Fibroblast of upper back skin (primary cell): ENCODE data around the gene LNX1.

ENCODE experiments used
- DNase-seq: peaks from one replicate; pipeline ENCODE4 v3.0.0-alpha.2; 2013

The LNX1 gene

GRCh38 chr4:53591372-53591892 lies at the start of gene LNX1:
LNX1 (minus strand) TSS chr4:53591486; CDS start chr4:53574002, 17,484 bp downstream.
- DNase-seq = no peak

- no peak for DNase-seq
Observed at GRCh38 chr4:53640576-53641453, 49.5 kb upstream of the LNX1 start.

DNA sequence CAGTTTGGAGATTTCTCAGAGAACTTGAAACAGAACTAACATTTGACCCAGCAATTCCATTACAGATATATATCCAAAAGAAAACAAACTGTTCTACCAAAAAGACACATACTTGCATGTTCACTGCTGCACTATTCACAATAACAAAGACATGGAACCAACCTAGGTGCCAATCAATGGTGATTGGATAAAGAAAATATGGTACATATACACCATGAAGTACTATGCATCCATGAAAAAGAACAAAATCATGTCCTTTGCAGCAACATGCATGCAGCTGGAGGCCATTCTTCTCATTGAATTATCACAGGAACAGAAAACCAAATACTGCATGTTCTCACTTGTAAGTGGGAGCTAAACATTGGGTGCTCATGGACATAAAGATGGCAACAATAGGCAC lies 47.6 kb upstream of the LNX1 start:
- DNase-seq = no peak

DNA sequence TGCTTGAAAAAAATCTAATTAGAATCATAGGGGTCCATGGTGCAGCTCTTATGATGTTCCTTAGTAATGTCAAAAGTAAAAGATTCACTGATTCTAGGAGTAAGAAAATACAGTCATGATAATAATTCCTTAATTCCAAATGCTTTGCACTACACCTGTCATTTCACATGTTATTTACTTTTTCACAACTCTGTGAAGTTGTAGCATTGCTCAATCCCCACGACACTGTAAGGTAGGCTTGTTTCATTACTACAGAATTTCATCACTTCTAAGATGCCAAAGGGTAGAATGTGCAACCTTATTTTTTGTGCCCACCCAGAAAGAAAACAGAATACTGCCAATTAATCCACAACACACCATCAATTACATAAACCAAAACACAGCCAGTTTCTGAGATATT lies 46.1 kb upstream of the LNX1 start:
- DNase-seq = no peak

DNA sequence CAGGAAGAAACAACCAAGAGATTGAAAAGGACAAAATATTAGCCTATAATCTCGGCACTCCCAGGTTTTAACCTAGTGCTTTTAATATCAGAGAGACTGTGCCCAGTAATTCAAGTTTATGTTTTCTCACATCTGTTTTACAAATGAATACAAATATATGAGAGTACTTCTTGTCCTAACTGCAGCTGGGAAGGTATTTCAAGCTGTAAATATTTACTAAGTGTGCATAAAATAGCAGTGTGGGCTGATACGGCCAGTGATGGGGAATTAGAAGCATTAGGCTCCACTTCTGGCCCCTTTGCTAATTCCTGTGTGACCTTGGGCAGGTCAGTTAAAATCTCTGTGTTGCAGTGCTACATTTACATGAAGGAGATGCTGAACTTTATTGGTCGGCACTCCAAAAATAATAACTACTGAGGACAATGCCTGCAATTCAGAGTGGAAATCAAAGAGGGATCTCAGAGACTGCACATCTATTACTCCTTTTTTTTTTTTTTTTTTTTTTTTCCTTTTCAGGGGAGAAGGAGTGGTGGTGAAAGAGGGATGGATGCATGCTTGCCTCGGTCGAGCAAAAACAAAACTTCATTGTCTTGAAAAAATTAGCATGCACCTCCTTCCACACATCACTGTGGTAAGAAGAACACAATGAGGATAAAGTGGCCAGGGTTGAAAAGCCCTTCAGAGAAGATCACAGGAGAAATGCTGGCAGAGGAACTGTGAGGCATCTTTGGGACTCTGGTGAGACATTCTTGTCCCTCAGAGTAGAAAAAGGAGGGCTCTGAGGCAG lies 44.6 kb upstream of the LNX1 start:
- no peak for DNase-seq

DNA sequence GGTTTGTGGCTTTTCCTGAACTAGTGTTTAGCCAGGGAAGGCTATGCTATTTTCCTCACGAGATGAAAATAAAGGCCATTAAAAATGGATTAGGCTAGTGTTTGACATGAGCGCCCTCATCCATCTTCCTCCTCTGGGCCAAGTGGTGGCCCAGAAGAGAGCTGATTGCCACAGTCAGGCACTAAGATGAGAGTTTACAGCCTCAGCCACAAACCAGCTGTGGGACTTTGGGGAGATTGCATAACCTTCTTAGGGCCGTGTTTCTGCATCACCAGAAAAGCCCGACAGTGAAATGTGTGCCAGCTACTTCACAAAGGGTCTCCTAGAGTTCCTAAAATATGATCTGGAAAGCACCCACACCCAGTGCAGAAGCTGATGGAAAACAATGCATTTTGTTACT lies 42.3 kb upstream of the LNX1 start:
- peak; percentile 52 for DNase-seq

DNA sequence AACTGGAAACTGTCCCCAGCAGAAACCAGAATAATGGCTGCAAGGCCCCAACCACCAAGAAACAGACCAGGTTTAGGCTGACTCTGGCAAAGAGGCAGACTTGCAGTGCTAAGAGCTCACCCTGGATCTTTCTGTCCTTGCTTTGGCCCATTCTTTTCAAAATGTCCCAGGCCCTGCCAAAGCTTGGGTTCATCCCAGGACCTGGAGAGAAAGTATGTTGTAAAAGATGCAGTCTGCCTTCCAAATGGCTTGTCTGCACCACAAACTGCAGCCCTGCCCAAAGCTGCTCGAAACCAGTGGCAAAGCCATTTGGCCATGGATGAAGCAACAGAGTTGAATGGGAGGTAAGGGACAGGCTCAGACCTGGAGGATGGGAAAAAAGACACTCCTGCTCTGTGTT lies 38.0 kb upstream of the LNX1 start:
- DNase-seq = no peak

DNA sequence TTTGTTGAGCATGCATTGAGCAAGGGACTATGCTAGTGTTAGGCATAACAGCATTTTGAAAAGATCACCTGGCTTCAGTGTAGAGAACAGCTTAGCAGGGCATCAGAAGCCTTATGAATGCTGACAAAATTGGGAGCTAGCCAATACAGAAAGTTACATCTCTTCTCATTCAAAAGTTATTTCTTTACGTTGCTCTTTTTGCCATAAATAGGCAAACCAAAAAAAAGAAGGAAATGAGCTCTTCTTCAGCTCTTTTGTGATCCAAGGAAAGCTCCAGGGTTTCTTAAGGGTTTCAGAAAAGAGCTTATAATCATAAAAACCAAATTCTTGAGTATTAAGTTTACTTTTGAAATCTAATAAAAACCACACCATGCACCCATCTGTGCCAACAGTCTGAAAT lies 35.2 kb upstream of the LNX1 start:
- peak; percentile 49 for DNase-seq

GRCh38 chr4:53625888-53626287 lies 34.6 kb upstream of the LNX1 start:
- DNase-seq = no peak

DNA sequence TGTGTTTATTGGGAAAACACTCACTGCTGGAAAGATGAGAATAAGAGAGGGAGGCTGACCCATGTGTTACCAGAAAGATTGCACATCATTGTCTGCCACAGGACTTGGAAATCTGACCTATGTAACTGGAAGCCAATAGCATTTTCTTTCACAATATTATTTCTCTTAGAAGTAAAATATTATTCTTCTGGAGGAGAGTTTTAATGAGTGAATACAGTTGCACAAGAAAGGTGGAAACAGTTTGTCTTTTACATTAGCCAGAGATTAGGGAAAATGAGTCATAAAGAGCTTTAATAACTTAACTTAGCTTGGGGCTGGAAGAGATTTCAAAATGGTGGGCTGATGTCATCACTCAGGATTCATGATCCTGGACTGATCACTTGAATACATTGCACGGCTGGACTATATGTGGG lies 31.5 kb upstream of the LNX1 start:
- peak; percentile 78 for DNase-seq

DNA sequence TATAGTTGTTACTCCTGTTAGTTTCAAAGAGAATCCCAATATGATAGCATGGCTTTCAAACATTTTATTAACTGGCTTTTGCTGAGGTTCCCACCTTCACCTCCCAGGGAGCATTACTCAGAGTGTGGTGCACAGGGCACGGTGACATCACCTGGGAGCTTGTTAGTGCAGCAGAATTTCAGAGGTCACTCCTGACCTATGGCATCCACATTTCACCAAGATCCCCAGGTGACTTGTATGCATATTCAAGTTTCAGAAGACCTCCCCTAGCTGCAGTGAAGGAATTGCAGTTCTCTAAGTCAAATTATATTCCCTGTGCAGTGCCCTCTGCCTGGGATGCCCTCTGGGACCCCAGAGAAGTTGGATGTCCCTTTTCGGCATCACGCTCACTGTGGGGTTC lies 29.7 kb upstream of the LNX1 start:
- DNase-seq = no peak

DNA sequence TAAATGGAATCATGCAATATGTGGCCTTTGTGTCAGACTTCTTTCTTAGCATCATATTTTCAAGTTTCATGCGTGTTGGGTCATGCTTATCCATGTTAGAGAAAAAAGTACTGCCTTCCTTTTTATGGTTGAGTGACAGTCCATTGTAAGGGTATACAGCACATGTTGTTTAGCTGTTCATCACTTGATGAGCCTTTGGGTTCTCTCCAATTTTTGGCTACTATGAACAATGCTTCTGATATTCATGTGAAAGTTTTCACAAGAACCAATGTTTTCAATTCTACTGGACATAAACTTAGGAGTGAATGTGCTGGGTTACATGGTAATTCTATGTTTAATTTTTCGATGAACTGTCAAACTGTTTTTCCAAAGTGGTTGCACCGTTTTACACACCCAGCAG lies 28.1 kb upstream of the LNX1 start:
- DNase-seq = no peak

DNA sequence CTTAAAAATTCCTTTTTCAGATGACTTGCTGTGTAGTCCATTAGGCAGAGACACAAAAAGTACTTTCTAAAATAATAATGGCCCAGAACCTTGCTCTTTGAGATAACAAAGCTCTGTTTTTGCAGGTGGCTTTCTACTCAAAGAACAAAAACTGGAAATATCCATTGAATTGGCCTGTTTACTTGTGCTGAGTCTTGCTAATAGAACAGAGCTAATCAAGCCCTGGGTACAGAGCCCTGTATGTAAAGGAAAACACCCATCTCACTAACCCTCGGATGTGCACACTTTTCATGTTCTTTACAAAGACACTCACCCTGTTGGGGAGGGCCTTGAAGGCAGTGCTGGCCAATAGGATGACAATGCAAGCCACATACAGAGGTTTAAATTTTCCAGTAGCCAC lies 27.0 kb upstream of the LNX1 start:
- DNase-seq = no peak

GRCh38 chr4:53617101-53617680 lies 25.9 kb upstream of the LNX1 start:
- no peak for DNase-seq

- no peak for DNase-seq
Observed at GRCh38 chr4:53616219-53616618, 24.9 kb upstream of the LNX1 start.

- no peak for DNase-seq
Observed at GRCh38 chr4:53614591-53614990, 23.3 kb upstream of the LNX1 start.

GRCh38 chr4:53613428-53613827 lies 22.1 kb upstream of the LNX1 start:
- no peak for DNase-seq

GRCh38 chr4:53608649-53609048 lies 17.4 kb upstream of the LNX1 start:
- no peak for DNase-seq

- DNase-seq = no peak
Observed at GRCh38 chr4:53608242-53608641, 17.0 kb upstream of the LNX1 start.

DNA sequence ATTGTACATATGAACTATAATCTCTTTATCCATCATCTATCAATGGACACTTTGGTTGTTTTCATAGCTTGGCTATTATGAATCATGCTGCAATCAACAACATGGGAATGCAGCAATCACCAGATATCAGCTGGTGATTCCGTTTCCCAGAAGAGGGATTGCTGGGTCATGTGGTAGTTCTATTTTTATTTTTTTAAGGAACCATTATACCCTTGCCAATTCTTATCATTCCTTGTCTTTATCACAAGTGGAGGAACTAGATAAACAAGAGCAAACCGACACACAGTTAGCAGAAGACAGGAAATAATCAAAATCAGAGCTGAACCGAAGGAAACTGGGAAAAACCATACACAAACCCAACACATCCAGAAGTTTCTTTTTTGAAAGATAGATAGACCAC lies 14.5 kb upstream of the LNX1 start:
- no peak for DNase-seq

GRCh38 chr4:53602390-53602789 lies 11.1 kb upstream of the LNX1 start:
- no peak for DNase-seq

DNA sequence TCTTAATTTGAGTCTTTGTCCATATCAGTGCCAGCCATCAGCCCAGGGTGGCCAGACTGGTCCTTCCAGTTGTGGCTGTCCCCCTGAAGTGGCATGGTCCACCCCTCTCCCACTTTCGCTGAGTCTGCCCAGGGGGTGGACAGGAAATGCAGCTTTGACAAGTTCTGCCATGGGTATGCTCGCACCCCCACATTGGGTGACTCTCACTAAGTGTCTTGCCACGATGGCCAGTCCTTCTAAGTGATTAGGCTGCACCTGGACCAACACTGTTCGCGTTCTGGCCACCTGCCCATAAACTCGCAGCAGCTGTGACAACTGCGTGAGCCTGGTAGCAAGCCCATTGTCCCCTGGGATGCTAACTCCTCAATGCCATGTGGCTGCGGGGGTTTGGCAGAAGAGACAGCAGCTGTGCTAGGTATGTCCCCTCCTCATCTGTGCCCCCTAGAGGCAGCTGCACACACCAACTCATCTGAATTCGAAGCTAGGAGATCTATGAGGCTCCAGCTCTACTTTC lies 10.0 kb upstream of the LNX1 start:
- no peak for DNase-seq

DNA sequence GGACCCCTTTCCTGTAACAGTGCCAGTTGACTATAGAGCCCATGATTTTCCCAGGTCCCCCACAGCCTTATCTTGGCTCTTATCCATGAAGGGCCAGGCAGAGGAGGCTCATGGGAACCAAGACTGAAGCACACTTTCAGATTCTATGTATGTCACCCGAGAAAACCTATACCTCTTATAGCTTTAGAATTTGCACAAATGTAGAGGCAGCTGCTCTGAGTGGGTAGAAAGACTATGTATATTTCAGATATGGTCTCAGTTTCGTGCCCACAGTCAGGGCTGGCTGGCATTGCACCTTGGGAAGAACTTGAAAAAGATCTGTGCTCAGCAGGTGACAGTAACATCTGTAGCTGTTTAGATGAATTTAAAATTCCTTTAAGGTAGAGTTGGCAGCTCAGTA lies 8.3 kb upstream of the LNX1 start:
- DNase-seq = no peak
